H9 (cell line): ENCODE data around the gene MED8. TPM values are rescaled to one million over a fixed set of nuclear protein-coding genes. Genes with fewer than 3 reads are reported as not detected.
A peak's percentile ranks its signal among the peaks of the same experiment; 100 is the strongest.

Experiments used
- DNase-seq: peaks from one replicate; pipeline ENCODE4 v3.0.0-alpha.2; 2017
- H2AFZ ChIP-seq: one replicate; pipeline ENCODE4 v1.6.1; 2013; ENCODE audit warnings: mild to moderate bottlenecking, low read length, control low read depth, moderate library complexity
- H2AK5ac ChIP-seq: 2 replicates; pipeline ENCODE4 v1.6.1; 2013; ENCODE audit warnings: low read length, control low read depth, mixed read lengths; ENCODE audit not compliant: insufficient read length
- H2BK120ac ChIP-seq: one replicate; pipeline ENCODE4 v1.6.1; 2013; ENCODE audit warnings: low read depth, mild to moderate bottlenecking, low read length, control low read depth, inconsistent platforms; ENCODE audit not compliant: poor library complexity, severe bottlenecking
- H2BK12ac ChIP-seq: 2 replicates; pipeline ENCODE4 v1.6.1; 2013; ENCODE audit warnings: low read length, control low read depth, mixed read lengths, low read depth; ENCODE audit not compliant: insufficient read length
- H2BK15ac ChIP-seq: 2 replicates; pipeline ENCODE4 v1.6.1; 2013; ENCODE audit warnings: low read depth, low read length, control low read depth
- H2BK20ac ChIP-seq: one replicate; pipeline ENCODE4 v1.6.1; 2013; ENCODE audit warnings: low read depth, mild to moderate bottlenecking, low read length, control low read depth, inconsistent platforms; ENCODE audit not compliant: poor library complexity, severe bottlenecking
- H2BK5ac ChIP-seq: 2 replicates; pipeline ENCODE4 v1.6.1; 2013; ENCODE audit warnings: low read length, control low read depth, mixed read lengths; ENCODE audit not compliant: insufficient read length
- H3K14ac ChIP-seq: 2 replicates; pipeline ENCODE4 v1.6.1; 2013; ENCODE audit warnings: low read length, control low read depth; ENCODE audit not compliant: insufficient read depth
- H3K18ac ChIP-seq: 2 replicates; pipeline ENCODE4 v1.6.1; 2013; ENCODE audit warnings: low read depth, mild to moderate bottlenecking, mixed read lengths, low read length, control low read depth; ENCODE audit not compliant: insufficient read length
- H3K23ac ChIP-seq: 2 replicates; pipeline ENCODE4 v1.6.1; 2013; ENCODE audit warnings: low read length, control low read depth, mixed read lengths, low read depth; ENCODE audit not compliant: insufficient read length
- H3K23me2 ChIP-seq: 2 replicates; pipeline ENCODE4 v1.6.1; 2013; ENCODE audit warnings: low read depth, mild to moderate bottlenecking, mixed read lengths, low read length, control low read depth; ENCODE audit not compliant: insufficient read length, poor library complexity, severe bottlenecking
- H3K27ac ChIP-seq: 2 replicates; pipeline ENCODE4 v1.5.1; 2013; ENCODE audit warnings: low read length, control low read depth, mixed read lengths, low read depth; ENCODE audit not compliant: insufficient read length
- H3K27me3 ChIP-seq: 2 replicates; pipeline ENCODE4 v1.6.1; 2013; ENCODE audit warnings: low read length, control low read depth, inconsistent platforms; ENCODE audit not compliant: insufficient read depth
- H3K4ac ChIP-seq: 2 replicates; pipeline ENCODE4 v1.6.1; 2013; ENCODE audit warnings: low read depth, mild to moderate bottlenecking, control low read depth, inconsistent platforms, low read length, moderate library complexity
- H3K4me1 ChIP-seq: 2 replicates; pipeline ENCODE4 v1.6.1; 2013; ENCODE audit warnings: low read length, control low read depth, inconsistent platforms; ENCODE audit not compliant: insufficient read depth
- H3K4me2 ChIP-seq: 2 replicates; pipeline ENCODE4 v1.6.1; 2013; ENCODE audit warnings: low read length, control low read depth, mixed read lengths; ENCODE audit not compliant: insufficient read length, insufficient read depth
- H3K56ac ChIP-seq: 2 replicates; pipeline ENCODE4 v1.6.1; 2013; ENCODE audit warnings: low read depth, mild to moderate bottlenecking, mixed read lengths, low read length, control low read depth; ENCODE audit not compliant: insufficient read length
- H3K79me1 ChIP-seq: 2 replicates; pipeline ENCODE4 v1.6.1; 2013; ENCODE audit warnings: low read depth, mild to moderate bottlenecking, moderate library complexity, low read length, control low read depth, inconsistent platforms; ENCODE audit not compliant: insufficient read depth, poor library complexity, severe bottlenecking
- H3K79me2 ChIP-seq: 2 replicates; pipeline ENCODE4 v1.6.1; 2013; ENCODE audit warnings: low read length, control low read depth, inconsistent platforms; ENCODE audit not compliant: insufficient read depth
- H3K9ac ChIP-seq: 2 replicates; pipeline ENCODE4 v1.6.1; 2013; ENCODE audit warnings: low read length, control low read depth, mixed read lengths; ENCODE audit not compliant: insufficient read length; ENCODE audit errors: extremely low read depth
- H3K9me3 ChIP-seq: one replicate; pipeline ENCODE4 v1.6.1; 2013; ENCODE audit warnings: low read depth, low read length, inconsistent platforms; ENCODE audit not compliant: control insufficient read depth
- H3T11ph ChIP-seq: one replicate; pipeline ENCODE4 v1.6.1; 2013; ENCODE audit warnings: mild to moderate bottlenecking, low read length, control low read depth, inconsistent platforms
- H4K20me1 ChIP-seq: one replicate; pipeline ENCODE4 v1.6.1; 2013; ENCODE audit not compliant: control insufficient read depth, insufficient read length, insufficient read depth
- H4K5ac ChIP-seq: 2 replicates; pipeline ENCODE4 v1.6.1; 2013; ENCODE audit warnings: low read depth, mild to moderate bottlenecking, mixed read lengths, low read length, control low read depth; ENCODE audit not compliant: insufficient read length
- H4K8ac ChIP-seq: replicated peaks from 2 replicates; pipeline ENCODE4 v1.6.1; 2013; ENCODE audit warnings: low read length, control low read depth, mixed read lengths, low read depth; ENCODE audit not compliant: insufficient read length
- H4K91ac ChIP-seq: 2 replicates; pipeline ENCODE4 v1.6.1; 2013; ENCODE audit warnings: low read depth, mild to moderate bottlenecking, moderate library complexity, mixed read lengths, low read length, control low read depth; ENCODE audit not compliant: insufficient read length
- H3K27ac Mint-ChIP-seq, 3 experiments: 2 replicates in 2 of 3; 3 replicates in 1 of 3; pipeline ENCODE4 v1.8.0; 2020 to 2021; ENCODE audit warnings: mixed read lengths in 3 of 3, mild to moderate bottlenecking in 1 of 3, moderate library complexity in 1 of 3
- H3K27me3 Mint-ChIP-seq: 2 replicates; pipeline ENCODE4 v1.8.0; 2021; ENCODE audit warnings: low read depth, mild to moderate bottlenecking, moderate library complexity, mixed read lengths
- H3K36me3 Mint-ChIP-seq, 3 experiments: 2 replicates in 2 of 3; 3 replicates in 1 of 3; pipeline ENCODE4 v1.8.0; 2020 to 2021; ENCODE audit warnings: low read depth in 3 of 3, mixed read lengths in 3 of 3; ENCODE audit not compliant: insufficient read depth in 1 of 3
- H3K4me1 Mint-ChIP-seq, 2 experiments: 2 replicates each; pipeline ENCODE4 v1.8.0; 2020; ENCODE audit warnings: mixed read lengths in 2 of 2
- H3K4me3 Mint-ChIP-seq, 2 experiments: 2 replicates in 1 of 2; 3 replicates in 1 of 2; pipeline ENCODE4 v1.8.0; 2020 to 2021; ENCODE audit warnings: mild to moderate bottlenecking in 2 of 2, mixed read lengths in 2 of 2, moderate library complexity in 1 of 2
- H3K9me3 Mint-ChIP-seq, 2 experiments: 2 replicates in 1 of 2; 3 replicates in 1 of 2; pipeline ENCODE4 v1.8.0; 2020; ENCODE audit warnings: mild to moderate bottlenecking in 2 of 2, mixed read lengths in 2 of 2, moderate library complexity in 1 of 2
- CTCF ChIP-seq: fragments of 200-600 bp; sonication (generic); conservative IDR thresholded peaks from 3 replicates; pipeline ENCODE4 v1.8.0; 2021; ENCODE audit warnings: antibody characterized with exemption, mild to moderate bottlenecking
- WGBS: extraction: QIAGEN DNeasy Blood & Tissue Kit; methylation state at CpG from one replicate; pipeline ENCODE4 v1.1.7; 2013; ENCODE audit warnings: missing lambda C conversion rate, low lambda C conversion rate, mixed read lengths; ENCODE audit not compliant: insufficient read length; ENCODE audit errors: extremely low coverage; 5-methylcytosine and 5-hydroxymethylcytosine counted together
- total RNA-seq: library from RNA; stranded (reverse); gene quantifications from 2 replicates; pipeline ENCODE4 v1.2.1, GENCODE V29; 2021

The MED8 gene
- total RNA-seq, 1 experiment from 2014 or later: 23.0 TPM

GRCh38 chr1:43437031-43437973, 47.7 kb upstream of the MED8 start:
- H3K14ac ChIP-seq: no peak overlapping the region; the same call in 1 of the 2 replicates
- no peak overlapping the region for H4K91ac ChIP-seq
- H3K4me2 ChIP-seq: no peak overlapping the region
- H3K23ac ChIP-seq: no peak overlapping the region
- no peaks in the 10 kb centered on the region for H3K4me1 Mint-ChIP-seq
- no peaks in the 10 kb centered on the region for H3K79me2 ChIP-seq
- no peak overlapping the region for H3K18ac ChIP-seq
- H2BK12ac ChIP-seq: no peak overlapping the region
- no peaks in the 10 kb centered on the region for H3K23me2 ChIP-seq
- H2BK120ac ChIP-seq: no peak overlapping the region
- H3K4me1 ChIP-seq: no peaks in the 10 kb centered on the region
- no peak overlapping the region for H2BK20ac ChIP-seq
- no peak overlapping the region for H3T11ph ChIP-seq
- H3K27ac ChIP-seq: no peak overlapping the region
- H2BK15ac ChIP-seq: no peak overlapping the region
- H2AFZ ChIP-seq: no peak overlapping the region
- no peak overlapping the region for H3K4me3 Mint-ChIP-seq
- no peak overlapping the region for H3K4ac ChIP-seq
- TF ChIP-seq CTCF: no peak
- no peaks in the 10 kb centered on the region for H4K20me1 ChIP-seq
- H4K8ac ChIP-seq: no peak overlapping the region
- WGBS: no CpG with 5 or more reads among the region's 20 CpGs
- H3K9ac ChIP-seq: no peak overlapping the region
- no peak overlapping the region for H2AK5ac ChIP-seq
- no peak overlapping the region for H3K56ac ChIP-seq
- no peak overlapping the region for H2BK5ac ChIP-seq
- peak overlapping the region in 2 of 3 experiments; percentile 63 to 77; a peak in 4 of 7 replicates for H3K27ac Mint-ChIP-seq
- no peaks in the 10 kb centered on the region for H3K9me3 Mint-ChIP-seq
- H4K5ac ChIP-seq: no peak overlapping the region
- H3K9me3 ChIP-seq: no peaks in the 10 kb centered on the region
- H3K27me3 ChIP-seq: no peaks in the 10 kb centered on the region
- DNase-seq: no peak
- no peaks in the 10 kb centered on the region for H3K79me1 ChIP-seq
- H3K27me3 Mint-ChIP-seq: no peaks in the 10 kb centered on the region
- peaks cover 2 to 38% (median 23%) of the 10 kb centered on the region in 3 experiments; a peak in 5 of 7 replicates for H3K36me3 Mint-ChIP-seq
